ENCODE data around the gene RIC8A. TPM values are rescaled to one million over a fixed set of nuclear protein-coding genes. Genes with fewer than 3 reads are reported as not detected.

The RIC8A gene
- total RNA-seq, 1 donor from 2014 or later = 157 TPM

- DNase-seq (ENCODE audit: low read depth) = no peak
- Mint-ChIP-seq H3K4me3 (ENCODE audit: unreplicated experiment) (no peak overlapping the region), H3K4me1 (ENCODE audit: low read depth, unreplicated experiment) (peaks cover 34% of the 10 kb centered on the region), H3K27ac (ENCODE audit: unreplicated experiment) (no peak overlapping the region), H3K9me3 (ENCODE audit: unreplicated experiment) (no peaks in the 10 kb centered on the region), H3K27me3 (ENCODE audit: low read depth, unreplicated experiment) (no peaks in the 10 kb centered on the region), H3K36me3 (ENCODE audit: low read depth, unreplicated experiment) (peaks cover 18% of the 10 kb centered on the region)
- Histone ChIP-seq H3K4me3 (ENCODE audit: insufficient read depth, low read depth, low read length) (no peak overlapping the region), H3K9me3 (ENCODE audit: insufficient read depth, low read depth, low read length) (no peaks in the 10 kb centered on the region), H3K27me3 (ENCODE audit: insufficient read depth, low read length) (no peaks in the 10 kb centered on the region), H3K27ac (ENCODE audit: low read depth, low read length) (no peak overlapping the region), H3K36me3 (ENCODE audit: insufficient read depth, low read length) (peaks cover 7% of the 10 kb centered on the region), H4K20me1 (ENCODE audit: insufficient read depth, low read length) (peaks cover 74% of the 10 kb centered on the region), H3K9ac (ENCODE audit: low read length) (peak overlapping the region; percentile 20), H3K4me1 (ENCODE audit: insufficient read depth, low read length) (peaks cover 17% of the 10 kb centered on the region), H2AFZ (ENCODE audit: low read depth, low read length) (no peak overlapping the region), H3K79me2 (ENCODE audit: insufficient read depth, low read length) (peaks cover 67% of the 10 kb centered on the region), H3K4me2 (ENCODE audit: low read length) (no peak overlapping the region)
- TF ChIP-seq EZH2 (IDR thresholded peaks at IDR 0.05; ENCODE audit: insufficient read depth, low read length) = no peak
- TF ChIP-seq CTCF (IDR thresholded peaks at IDR 0.05; ENCODE audit: insufficient read depth, low read depth, low read length) = no peak
- no peak for FAIRE-seq
These were observed 2.9 kb upstream of the RIC8A start for GRCh38 chr11:204587-205109.

GRCh38 chr11:205221-206001 lies 2.1 kb upstream of the RIC8A start:
- DNase-seq (ENCODE audit: low read depth) = no peak
- Mint-ChIP-seq H3K27me3 (ENCODE audit: low read depth, unreplicated experiment) (no peaks in the 10 kb centered on the region), H3K36me3 (ENCODE audit: low read depth, unreplicated experiment) (peaks cover 22% of the 10 kb centered on the region), H3K27ac (ENCODE audit: unreplicated experiment) (no peak overlapping the region), H3K9me3 (ENCODE audit: unreplicated experiment) (no peaks in the 10 kb centered on the region), H3K4me1 (ENCODE audit: low read depth, unreplicated experiment) (peaks cover 41% of the 10 kb centered on the region), H3K4me3 (ENCODE audit: unreplicated experiment) (peak overlapping the region; percentile 99)
- Histone ChIP-seq H3K9ac (ENCODE audit: low read length) (peak overlapping the region; percentile 97), H3K4me1 (ENCODE audit: insufficient read depth, low read length) (peaks cover 24% of the 10 kb centered on the region), H3K27me3 (ENCODE audit: insufficient read depth, low read length) (no peaks in the 10 kb centered on the region), H4K20me1 (ENCODE audit: insufficient read depth, low read length) (peaks cover 74% of the 10 kb centered on the region), H3K27ac (ENCODE audit: low read depth, low read length) (no peak overlapping the region), H3K9me3 (ENCODE audit: insufficient read depth, low read depth, low read length) (no peaks in the 10 kb centered on the region), H3K4me2 (ENCODE audit: low read length) (peak overlapping the region; percentile 97), H2AFZ (ENCODE audit: low read depth, low read length) (no peak overlapping the region), H3K4me3 (ENCODE audit: insufficient read depth, low read depth, low read length) (peak overlapping the region; percentile 86), H3K36me3 (ENCODE audit: insufficient read depth, low read length) (peaks cover 9% of the 10 kb centered on the region), H3K79me2 (ENCODE audit: insufficient read depth, low read length) (peaks cover 75% of the 10 kb centered on the region)
- no peak for FAIRE-seq
- TF ChIP-seq CTCF (IDR thresholded peaks at IDR 0.05; ENCODE audit: insufficient read depth, low read depth, low read length) = no peak
- no peak for TF ChIP-seq EZH2 (IDR thresholded peaks at IDR 0.05; ENCODE audit: insufficient read depth, low read length)

GRCh38 chr11:206002-206384 lies 1.5 kb upstream of the RIC8A start:
- Histone ChIP-seq H3K79me2 (ENCODE audit: insufficient read depth, low read length) (peaks cover 81% of the 10 kb centered on the region), H3K4me2 (ENCODE audit: low read length) (peak overlapping the region; percentile 97), H4K20me1 (ENCODE audit: insufficient read depth, low read length) (peaks cover 74% of the 10 kb centered on the region), H3K9ac (ENCODE audit: low read length) (peak overlapping the region; percentile 97), H2AFZ (ENCODE audit: low read depth, low read length) (no peak overlapping the region), H3K4me1 (ENCODE audit: insufficient read depth, low read length) (peaks cover 30% of the 10 kb centered on the region), H3K9me3 (ENCODE audit: insufficient read depth, low read depth, low read length) (no peaks in the 10 kb centered on the region), H3K27ac (ENCODE audit: low read depth, low read length) (peak overlapping the region; percentile 95), H3K36me3 (ENCODE audit: insufficient read depth, low read length) (peaks cover 15% of the 10 kb centered on the region), H3K27me3 (ENCODE audit: insufficient read depth, low read length) (no peaks in the 10 kb centered on the region), H3K4me3 (ENCODE audit: insufficient read depth, low read depth, low read length) (peak overlapping the region; percentile 86)
- H3K36me3 Mint-ChIP-seq (ENCODE audit: low read depth, unreplicated experiment) = peaks cover 24% of the 10 kb centered on the region
- H3K4me1 Mint-ChIP-seq (ENCODE audit: low read depth, unreplicated experiment) = peaks cover 47% of the 10 kb centered on the region
- H3K4me3 Mint-ChIP-seq (ENCODE audit: unreplicated experiment) = peak overlapping the region; percentile 99
- no peak for FAIRE-seq
- H3K27me3 Mint-ChIP-seq (ENCODE audit: low read depth, unreplicated experiment) = no peaks in the 10 kb centered on the region
- TF ChIP-seq EZH2 (IDR thresholded peaks at IDR 0.05; ENCODE audit: insufficient read depth, low read length) (no peak), CTCF (IDR thresholded peaks at IDR 0.05; ENCODE audit: insufficient read depth, low read depth, low read length) (no peak)
- peak overlapping the region; percentile 98 for H3K27ac Mint-ChIP-seq (ENCODE audit: unreplicated experiment)
- no peaks in the 10 kb centered on the region for H3K9me3 Mint-ChIP-seq (ENCODE audit: unreplicated experiment)
- DNase-seq (ENCODE audit: low read depth) = no peak
